EH (cell line): ENCODE data around the gene C6orf58.
"Not testable (repeated sequence)": the region's sequence is repeated elsewhere in the genome, so short reads cannot be mapped to it uniquely, and the experiment has no call there.

Source experiments
- DNase-seq: peaks from one replicate; pipeline ENCODE4 v3.0.0-alpha.2; 2015; ENCODE audit warnings: low read depth

C6orf58 gene

GRCh38 chr6:127590344-127590743 is 13.4 kb downstream of the C6orf58 start:
- no peak for DNase-seq

DNA sequence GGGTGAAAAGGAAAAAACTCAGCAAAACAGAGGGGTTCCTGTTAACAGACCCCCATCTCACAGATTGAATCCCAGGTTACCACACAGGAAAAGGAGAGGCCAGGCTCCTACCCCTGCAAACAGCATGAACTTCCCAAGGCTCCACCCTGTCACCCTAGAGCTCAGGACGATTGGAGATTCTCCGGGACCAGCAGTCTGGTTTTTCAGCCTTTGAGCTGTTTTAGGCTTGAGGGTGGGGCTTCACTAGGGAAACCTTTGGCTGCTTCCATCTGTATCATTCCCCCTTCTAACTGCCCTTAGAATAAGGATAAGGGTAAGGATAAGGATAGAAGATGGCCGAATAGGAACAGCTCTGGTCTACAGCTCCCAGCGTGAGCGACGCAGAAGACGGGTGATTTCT is 16.0 kb downstream of the C6orf58 start:
- no peak for DNase-seq

- not testable (repeated sequence) for DNase-seq
These were observed 16.5 kb downstream of the C6orf58 start for GRCh38 chr6:127593456-127593855.

GRCh38 chr6:127606131-127606562 is 29.2 kb downstream of the C6orf58 start:
- peak; percentile 52 for DNase-seq

GRCh38 chr6:127608554-127609270 is 31.7 kb downstream of the C6orf58 start:
- no peak for DNase-seq

DNA sequence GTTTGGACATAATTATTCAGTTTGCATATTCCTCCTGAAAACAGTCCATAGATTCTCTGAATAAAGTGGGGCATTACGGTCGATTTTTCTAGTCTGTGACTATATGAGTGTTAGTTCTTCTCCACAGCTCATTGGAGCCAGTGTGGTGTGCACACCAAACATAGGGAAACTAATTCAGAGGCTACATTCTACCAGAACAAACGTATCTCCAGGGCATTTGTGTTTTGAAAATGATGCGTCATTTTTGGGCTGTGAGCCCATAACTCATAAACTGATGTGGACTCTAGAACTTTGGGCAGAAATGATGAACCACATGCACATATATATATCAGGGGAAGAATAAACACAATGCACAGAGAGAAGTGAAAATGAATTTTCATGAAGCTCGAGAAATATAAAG is 41.8 kb downstream of the C6orf58 start:
- DNase-seq, result peak; percentile 63

DNA sequence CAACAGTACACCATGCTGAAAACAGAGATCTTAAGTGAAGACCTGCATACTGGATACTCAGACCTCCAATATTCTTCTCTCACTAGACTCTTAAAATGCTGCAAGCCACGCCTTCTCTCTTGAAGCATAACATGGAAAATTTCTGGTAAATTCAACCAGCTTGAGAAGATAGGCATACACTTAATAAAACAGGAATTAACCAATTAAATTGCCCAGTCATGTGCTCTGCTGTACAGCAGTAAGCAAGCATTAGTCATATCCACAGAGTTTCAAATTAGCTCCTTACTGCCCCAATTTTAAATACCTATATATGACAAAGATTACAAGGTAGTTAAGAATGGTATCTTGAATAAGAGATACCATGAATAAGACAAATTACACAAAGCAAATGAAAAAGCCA is 53.8 kb downstream of the C6orf58 start:
- DNase-seq, result peak; percentile 27

DNA sequence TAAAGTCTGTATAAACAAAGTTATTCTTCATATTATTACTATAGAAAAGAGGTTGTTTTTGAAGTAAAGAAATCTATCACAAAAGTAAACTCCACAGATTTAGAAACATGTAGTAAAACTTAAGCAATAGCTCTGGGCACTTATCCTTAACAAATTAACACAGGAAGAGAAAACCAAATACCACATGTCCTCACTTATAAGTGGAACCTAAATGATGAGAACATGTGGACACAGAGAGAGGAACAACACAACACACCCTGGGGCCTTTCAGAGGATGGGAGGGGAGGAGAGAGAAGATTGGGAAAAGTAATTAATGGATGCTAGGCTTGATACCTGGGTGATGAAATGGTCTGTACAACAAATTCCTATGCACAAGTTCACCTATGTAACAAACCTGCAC is 57.2 kb downstream of the C6orf58 start:
- DNase-seq, result no peak

GRCh38 chr6:127635091-127635490 is 58.1 kb downstream of the C6orf58 start:
- no peak for DNase-seq

- no peak for DNase-seq
These were observed 60.9 kb downstream of the C6orf58 start for GRCh38 chr6:127637830-127638409.
